Testis (tissue), 2 donors: ENCODE results near the gene HMGXB3.

ENCODE experiments used
- POLR2A ChIP-seq: fragments of 450-650 bp; IDR thresholded peaks from one replicate; pipeline ENCODE4 v1.6.1; 2017; ENCODE audit warnings: antibody characterized with exemption, mild to moderate bottlenecking, moderate library complexity
- TF ChIP-seq, protein P1 (sequence below), 3 experiments: fragments of 450-650 bp in 2 of 3; fragments of 200-600 bp in 1 of 3; sonication (generic) in 1 of 3; IDR thresholded peaks; one replicate each; pipeline ENCODE4 v1.5.1; 2016 to 2019; ENCODE audit warnings: antibody characterized with exemption in 3 of 3, mild to moderate bottlenecking in 2 of 3, moderate library complexity in 1 of 3

DNA sequence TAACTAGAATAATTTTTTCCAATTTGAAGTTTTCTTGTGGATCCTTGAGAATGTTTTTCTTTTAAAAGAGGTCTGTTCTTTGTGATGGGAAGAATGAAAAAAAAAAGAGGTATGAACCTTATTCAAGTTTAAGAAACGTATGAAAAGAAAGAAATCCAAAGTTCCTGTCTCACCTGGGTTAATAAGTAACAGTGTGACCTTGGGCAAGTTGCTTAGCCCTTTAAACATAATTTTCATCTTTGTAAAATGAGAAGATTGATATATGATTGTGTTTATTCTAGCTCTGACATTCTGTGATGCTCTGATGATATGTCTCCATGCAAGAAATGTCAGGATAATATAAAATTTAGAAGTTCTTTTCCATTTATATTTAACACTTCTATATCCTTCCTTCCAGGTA lies 20.6 kb upstream of the HMGXB3 start:
- TF ChIP-seq, protein P1, sequence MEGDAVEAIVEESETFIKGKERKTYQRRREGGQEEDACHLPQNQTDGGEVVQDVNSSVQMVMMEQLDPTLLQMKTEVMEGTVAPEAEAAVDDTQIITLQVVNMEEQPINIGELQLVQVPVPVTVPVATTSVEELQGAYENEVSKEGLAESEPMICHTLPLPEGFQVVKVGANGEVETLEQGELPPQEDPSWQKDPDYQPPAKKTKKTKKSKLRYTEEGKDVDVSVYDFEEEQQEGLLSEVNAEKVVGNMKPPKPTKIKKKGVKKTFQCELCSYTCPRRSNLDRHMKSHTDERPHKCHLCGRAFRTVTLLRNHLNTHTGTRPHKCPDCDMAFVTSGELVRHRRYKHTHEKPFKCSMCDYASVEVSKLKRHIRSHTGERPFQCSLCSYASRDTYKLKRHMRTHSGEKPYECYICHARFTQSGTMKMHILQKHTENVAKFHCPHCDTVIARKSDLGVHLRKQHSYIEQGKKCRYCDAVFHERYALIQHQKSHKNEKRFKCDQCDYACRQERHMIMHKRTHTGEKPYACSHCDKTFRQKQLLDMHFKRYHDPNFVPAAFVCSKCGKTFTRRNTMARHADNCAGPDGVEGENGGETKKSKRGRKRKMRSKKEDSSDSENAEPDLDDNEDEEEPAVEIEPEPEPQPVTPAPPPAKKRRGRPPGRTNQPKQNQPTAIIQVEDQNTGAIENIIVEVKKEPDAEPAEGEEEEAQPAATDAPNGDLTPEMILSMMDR (IDR thresholded peaks at IDR 0.05), result no peak
- no peak for TF ChIP-seq POLR2A
